ENCODE measurements around the gene CMTM7.

GRCh38 chr3:32456429-32457130 lies 64.9 kb downstream of the CMTM7 start:
- TF ChIP-seq CTCF (IDR thresholded peaks at IDR 0.05; ENCODE audit: insufficient read depth, low read length) (no peak), POLR2AphosphoS5 (IDR thresholded peaks at IDR 0.05; ENCODE audit: low read depth) (no peak), SPI1 (IDR thresholded peaks at IDR 0.05; ENCODE audit: borderline replicate concordance, low read depth) (no peak), REST (IDR thresholded peaks at IDR 0.05; ENCODE audit: insufficient replicate concordance, low read depth) (no peak), GABPA (IDR thresholded peaks at IDR 0.05; ENCODE audit: low read depth) (no peak)
